GM19193 (cell line): ENCODE measurements around the gene GGNBP2.
A peak's percentile ranks its signal among the peaks of the same experiment; 100 is the strongest.

Source experiments
- POLR2A ChIP-seq: IDR thresholded peaks from 4 replicates; pipeline ENCODE4 v1.6.1; 2011; ENCODE audit not compliant: insufficient read depth, insufficient read length; ENCODE audit errors: extremely low read depth

GGNBP2 gene

DNA sequence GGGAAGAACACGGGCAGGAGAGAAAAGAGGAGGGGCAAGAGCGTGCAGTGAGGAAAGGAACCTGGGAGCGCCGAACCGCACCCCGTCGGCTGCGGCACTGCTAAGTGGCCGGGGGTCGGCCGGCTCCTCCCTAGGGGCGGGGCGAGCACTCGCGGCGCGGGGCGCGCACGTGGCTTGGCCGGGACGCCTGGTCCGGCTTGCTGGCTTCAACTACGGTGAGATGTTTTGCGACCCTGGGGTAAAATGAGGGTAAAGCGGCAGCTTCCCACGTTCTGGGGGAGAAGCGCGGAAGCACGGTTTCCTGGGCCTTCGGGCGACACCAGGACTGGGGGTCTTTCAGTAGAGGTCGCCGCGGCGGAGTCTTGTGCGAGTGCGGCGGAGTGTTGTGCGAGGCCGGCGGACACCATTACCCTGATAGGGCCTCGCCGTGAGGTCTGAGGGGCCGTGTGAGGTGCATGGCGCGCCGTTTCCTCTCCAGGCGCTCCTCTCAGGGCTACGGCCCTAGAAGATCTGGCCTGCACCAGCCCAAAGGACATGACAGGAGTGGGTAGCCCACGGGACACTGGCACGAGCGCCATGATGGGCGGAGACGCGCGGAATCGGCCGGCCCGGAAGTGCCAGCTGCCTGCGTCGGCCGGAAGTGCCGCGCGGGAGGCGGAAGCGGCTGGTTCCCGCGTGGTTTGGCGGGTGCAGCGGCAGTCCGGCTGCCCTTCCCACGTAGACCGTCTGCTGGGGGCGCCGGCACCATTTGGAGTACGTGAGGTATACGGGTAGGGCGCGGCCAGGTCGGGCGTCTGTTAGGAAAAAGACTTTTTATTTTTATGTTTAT lies 9.7 kb upstream of the GGNBP2 start, which contains the start of the genes MYO19 and PIGW:
TSS of gene MYO19 (minus strand) at position 29 of the 829 bp plus-strand sequence. CDS start 2,330 bp downstream, outside the sequence.
TSS of gene PIGW (plus strand) at position 148 of the 829 bp plus-strand sequence. CDS start 2,115 bp downstream, outside the sequence.
- peak; percentile 95 for TF ChIP-seq POLR2A

DNA sequence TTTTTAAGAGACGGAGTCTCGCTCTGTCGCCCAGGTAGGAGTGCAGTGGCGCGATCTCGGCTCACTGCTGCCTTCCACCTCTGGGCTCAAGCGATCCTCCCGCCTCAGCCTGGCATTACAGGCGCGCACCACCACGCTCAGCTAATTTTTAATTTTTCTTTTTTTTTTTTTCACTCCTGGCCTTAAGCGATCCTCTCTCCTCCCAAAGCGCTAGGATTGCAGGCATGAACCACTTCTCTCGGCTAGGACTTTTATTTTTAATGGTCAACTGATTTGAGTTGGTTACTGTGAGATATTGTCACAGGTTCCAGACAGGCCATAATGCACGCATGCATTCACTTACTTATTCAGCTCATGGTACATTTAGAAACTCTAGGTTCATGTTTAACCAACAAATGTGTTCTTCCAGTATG lies 9.0 kb upstream of the GGNBP2 start:
- TF ChIP-seq POLR2A: no peak

DNA sequence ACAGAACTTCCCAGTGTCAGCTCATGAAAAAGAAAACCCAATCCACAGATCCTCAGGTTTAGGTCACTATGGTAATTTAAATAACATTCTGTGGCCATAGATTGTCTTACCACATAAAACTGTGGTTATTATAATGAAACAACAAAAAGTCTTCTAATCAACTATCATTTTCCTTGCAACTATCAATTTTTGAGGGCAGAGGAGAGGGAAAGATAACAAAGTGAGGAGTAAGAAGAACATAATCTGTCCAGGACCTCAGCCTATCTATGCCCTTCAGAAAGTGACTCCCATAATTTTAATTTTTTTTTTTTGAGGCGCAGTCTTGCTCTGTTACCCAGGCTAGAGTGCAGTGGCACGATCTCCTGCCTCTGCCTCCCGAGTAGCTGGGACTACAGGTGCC lies 4.0 kb upstream of the GGNBP2 start:
- TF ChIP-seq POLR2A: no peak

DNA sequence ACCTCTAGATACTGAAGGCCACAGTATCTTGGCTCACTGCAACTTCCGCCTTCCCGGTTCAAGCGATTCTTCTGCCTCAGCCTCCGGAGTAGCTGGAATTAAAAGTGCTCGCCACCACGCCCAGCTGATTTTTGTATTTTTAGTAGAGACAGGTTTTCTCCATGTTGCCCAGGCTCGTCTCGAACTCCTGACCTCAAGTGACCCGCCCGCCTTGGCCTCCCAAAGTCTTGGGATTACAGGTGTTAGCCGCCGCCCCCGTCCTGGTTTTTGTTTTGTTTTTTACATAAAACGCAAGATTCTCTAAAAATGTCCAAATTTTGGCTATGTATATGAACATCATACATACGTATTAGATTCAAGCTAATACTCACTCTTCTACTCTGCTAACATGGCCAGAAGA lies 2.0 kb upstream of the GGNBP2 start:
- TF ChIP-seq POLR2A: no peak

DNA sequence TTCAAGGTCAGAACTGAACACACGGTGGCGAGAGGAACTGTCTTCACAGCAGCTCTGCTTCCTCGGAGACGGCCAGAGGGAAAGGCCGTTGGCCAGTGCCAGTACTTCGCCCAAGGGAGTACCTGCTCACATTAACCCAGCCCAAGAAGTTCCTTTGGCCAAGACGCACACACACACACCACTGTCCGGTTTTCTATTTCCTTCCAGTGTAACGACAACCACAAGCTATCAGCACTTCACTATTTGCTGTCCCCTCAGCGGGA lies 744 bp upstream of the GGNBP2 start:
- TF ChIP-seq POLR2A: no peak

DNA sequence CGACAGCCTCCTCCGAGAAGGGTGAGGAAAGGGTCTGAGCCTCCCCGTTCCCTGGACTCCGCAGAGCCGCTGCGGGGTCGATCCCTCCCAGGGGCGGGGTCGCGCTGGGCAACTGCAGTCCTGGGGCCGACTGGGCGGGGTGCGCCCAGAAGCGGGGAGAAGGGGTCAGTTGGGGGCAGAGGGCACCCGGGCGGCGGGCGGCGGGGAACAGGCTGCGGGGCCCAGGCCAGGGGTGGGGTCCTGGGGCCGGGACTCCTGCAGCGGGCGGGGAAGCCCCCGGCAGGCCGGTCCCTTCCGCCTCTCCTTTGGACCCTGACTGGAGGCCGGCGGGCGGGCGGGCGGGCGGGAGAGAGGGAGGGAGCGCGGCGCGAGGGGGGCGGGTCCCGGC lies 352 bp downstream of the GGNBP2 start:
- no peak for TF ChIP-seq POLR2A

DNA sequence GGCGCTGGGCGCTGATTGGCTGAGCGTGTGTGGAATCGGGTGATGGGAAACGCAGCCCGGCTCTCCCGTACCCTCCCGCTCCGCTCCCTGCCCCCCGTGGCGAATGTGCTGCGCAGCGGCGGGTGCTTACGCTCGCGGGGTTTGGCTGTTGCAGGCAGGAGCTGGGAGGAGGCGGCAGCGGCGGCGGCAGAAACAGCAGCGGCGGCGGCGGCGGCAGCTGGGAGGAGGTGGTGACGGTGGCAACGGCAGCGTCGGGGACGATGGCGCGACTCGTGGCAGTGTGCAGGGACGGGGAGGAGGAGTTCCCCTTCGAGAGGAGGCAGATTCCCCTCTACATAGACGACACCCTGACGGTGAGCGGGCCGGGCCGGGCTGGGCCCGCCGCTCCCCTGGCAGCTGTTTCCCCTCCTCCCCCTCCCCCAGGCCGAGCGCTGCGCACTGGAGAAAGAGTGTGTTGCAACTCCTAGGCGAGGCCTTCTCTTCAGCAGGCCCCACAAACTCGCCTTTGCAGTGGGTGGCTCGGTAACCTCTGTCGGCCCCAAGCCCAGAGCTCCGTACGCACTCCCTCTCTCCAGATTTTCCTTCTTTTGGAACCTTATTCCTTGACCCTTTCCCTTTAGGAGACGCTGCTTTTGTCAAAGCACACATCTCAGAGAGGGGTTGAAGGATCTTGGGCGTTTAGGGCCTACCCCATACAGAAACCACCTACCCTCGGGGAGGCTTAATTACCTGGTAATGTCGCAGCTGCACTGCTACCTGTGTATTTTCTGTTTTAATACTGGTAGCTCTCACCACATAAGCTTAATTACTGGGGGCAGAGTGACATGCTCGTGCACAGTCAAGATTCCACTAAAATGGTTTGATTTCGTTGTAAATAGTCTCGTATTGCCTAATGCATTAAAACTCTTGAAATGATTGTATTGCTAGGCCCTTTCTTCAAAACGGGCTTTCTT lies 1.0 kb downstream of the GGNBP2 start:
- TF ChIP-seq POLR2A: peak; percentile 42

DNA sequence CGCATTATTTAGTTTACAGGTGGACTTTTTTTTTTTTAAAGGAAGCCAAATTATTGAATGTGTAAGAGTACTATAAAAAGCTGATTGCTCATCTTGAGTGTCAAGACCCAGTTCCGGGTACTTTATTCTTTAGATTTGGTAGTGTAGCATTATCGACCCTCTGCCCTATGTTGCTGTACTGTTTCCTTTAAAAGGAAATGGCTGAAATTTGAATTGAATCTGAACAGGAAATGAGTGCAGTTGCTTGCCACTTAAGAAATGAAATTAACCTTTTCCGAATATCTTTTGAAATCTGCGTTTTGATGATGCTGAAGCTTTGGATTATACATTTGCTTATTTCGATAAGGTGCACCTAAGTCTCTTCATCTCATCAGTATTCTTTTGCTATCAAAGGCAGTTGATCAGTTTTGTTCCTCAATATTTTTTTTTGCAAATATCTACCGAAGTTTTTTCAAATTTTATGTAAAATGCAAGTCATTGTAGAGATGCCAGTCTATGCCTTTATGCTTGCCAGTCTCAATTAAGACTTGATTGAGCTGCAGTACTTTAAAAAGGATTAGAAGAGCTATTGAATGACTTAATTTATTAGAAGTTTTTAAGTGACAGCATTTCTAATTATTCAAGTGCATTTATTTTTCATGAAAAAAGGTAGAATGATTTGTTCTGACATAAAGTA lies 1.8 kb downstream of the GGNBP2 start:
- TF ChIP-seq POLR2A: no peak

DNA sequence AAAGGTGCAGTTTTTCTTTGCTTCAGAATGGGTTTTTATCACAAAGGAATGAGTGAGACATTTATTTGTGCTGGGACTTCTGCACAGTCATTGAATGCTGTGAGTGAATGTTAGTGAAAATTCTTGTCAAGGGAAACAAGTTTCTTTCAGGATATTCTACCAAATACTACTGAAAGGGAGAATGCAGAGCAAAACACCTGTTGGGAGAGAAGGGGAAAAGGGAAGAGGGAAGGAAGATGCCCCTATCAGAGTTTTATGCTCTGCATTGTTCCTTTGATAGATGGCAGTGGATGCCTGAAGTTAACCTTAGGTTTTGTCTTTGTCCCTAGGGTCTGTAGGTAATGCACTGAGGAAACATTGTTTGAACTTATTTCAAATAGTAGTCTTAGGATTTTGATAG lies 3.1 kb downstream of the GGNBP2 start:
- no peak for TF ChIP-seq POLR2A

DNA sequence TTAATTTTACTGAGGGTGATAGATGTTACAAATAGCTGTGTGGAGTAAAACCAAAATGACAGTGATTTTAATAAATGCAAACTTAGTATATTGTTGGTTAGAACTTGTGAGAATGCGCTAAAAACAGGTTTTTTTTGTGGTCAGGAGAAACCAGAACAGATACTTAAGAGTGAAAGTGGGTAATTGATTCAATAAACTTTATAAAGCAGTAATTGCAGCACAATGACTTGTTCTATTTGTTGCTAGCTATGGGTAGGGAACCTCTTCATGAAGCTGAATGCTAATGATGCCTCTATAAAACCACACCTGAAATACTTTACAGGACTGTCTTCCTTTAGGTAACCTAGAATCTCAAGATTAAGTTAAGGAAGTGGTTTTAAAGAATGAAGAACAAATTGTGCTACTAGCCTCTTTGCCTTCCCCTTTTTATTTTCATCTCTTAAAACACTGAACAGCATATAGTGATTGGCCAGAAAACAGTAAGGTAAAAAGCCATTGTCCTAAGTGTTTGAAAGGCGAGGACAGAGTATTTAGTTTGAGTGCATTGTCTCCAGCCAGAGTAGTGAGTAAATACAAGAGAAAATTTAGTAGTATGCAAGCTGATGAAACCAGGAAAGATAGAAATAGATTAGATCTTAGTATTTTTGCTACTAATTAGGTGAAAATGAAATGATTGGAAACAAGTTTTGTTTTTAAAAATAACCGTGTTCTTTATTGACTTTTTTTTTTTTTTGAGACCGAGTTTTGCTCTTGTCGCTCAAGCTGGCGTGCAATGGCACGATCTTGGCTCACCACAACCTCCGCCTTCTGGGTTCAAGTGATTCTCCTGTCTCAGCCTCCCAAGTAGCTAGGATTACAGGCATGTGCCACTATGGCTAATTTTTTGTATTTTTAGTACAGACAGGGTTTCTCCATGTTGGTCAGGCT lies 6.0 kb downstream of the GGNBP2 start:
- TF ChIP-seq POLR2A: no peak

DNA sequence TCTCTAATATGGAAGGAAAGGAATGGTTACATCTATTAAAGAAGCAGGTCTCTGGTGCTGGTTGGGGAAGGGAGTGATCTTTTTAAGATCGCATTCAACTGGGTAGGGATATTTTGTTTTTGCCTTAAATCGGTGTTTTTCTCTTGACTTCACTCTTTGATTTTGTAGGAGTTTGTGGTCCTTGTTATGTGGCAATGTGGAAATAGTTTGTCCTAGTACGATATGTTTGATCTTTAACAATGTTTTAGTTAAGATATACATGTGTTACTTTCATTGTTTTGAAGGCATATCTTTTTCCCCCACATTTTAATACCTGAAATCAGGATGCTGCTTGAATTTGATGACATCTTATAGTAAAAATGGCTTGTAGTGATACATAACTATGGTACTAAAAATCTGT lies 8.7 kb downstream of the GGNBP2 start:
- no peak for TF ChIP-seq POLR2A

DNA sequence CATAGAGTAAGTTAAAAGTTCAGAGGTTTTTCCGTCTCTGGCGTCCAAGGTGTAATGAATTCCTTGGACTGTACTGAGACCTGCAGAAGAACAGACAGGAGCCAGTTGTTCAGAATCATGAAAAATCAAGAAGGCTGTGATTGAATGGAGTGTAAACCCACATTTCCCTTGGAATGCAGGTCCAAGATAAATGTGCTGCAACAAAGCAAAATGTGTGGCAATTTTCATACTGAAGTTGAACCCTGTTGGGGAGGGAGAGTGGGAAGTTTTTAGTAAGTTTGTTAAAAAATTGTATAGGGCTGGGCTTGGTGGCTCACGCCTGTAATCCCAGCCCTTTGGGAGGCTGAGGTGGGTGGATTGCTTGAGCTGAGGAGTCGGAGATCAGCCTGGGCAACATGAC lies 21.4 kb downstream of the GGNBP2 start:
- no peak for TF ChIP-seq POLR2A

DNA sequence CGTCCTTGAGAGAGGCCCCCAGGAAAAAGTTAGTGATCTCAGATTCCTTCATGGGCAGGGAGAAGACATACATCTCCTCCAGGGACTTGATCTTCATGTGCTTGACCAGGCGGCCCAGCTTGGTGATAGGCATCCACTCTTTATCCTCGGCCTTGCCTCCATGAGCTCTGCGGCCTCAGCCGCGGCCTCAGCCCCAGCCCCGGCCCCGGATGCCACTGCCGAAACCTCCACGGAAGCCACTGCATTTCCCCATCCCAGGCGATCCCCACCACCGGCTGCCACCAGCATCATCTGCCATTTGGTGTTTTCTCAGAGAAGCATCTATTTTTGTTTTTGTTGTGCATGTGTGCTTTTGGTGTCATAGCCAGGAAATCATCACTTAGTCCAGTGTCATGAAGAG lies 30.3 kb downstream of the GGNBP2 start:
- TF ChIP-seq POLR2A: no peak

DNA sequence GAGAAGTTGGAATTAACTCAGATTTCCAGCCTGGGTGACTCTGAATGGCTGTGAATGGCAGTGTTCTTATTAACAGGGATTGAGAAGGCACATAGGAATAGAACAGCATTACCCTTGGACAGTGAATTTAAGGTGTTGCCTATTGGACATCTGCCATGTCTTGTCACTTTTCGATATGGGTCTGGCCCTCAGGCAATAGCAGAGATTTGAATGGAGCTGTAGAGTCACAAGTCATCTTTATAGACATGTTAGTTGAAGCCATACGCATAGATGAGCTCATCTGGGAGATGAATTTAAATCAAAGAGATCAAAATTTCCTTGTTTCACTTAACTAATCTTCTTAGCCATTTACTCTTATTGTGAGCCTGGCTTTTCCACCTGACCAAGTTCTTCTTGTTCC lies 32.1 kb downstream of the GGNBP2 start:
- no peak for TF ChIP-seq POLR2A

DNA sequence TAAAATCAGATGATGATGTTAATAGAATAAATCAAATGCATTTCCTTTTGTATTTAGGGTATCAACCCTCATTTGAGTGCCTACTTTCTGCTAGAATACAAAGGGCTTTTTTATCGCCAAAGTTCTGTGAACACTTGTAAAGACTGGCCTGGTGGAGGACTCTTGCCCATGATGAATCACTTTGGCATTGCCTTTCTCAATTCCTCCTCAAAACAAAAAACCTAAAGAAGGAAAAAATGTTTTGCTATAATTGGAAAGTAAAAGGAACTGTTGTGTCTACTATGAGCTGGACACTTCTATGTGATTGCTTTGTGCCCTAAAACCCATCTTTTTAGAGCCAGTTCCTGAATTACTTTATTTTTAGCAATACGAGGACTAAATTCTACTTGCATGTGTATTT lies 34.0 kb downstream of the GGNBP2 start:
- TF ChIP-seq POLR2A: no peak

DNA sequence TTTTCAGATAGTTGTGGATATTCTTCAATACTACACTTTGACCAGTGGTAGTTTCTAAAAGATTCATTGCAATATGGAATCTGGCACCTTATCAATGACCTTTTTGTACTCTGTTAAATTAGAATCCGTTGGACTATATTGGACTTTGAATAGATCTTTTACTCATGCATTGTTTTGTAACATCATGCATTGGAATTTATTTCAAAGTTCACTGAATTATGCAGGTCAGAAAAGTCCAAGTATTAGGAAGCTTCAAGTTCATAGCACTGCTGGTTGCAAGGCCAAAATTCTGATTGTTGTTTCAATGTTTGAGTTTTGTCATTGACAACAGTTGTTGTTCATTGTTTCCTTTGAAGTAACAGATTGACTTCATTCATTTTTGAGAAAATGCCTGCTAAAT lies 39.1 kb downstream of the GGNBP2 start:
- TF ChIP-seq POLR2A: no peak
